CD1c-positive myeloid dendritic cell (primary cell): ENCODE results near the gene FREM3.
"Not testable (repeated sequence)": the region's sequence is repeated elsewhere in the genome, so short reads cannot be mapped to it uniquely, and the experiment has no call there.

Source experiments
- DNase-seq: peaks from one replicate; pipeline ENCODE4 v3.0.0-alpha.2; 2016; ENCODE audit errors: extremely low spot score

FREM3 gene

GRCh38 chr4:143700416-143701352 lies at the start of gene FREM3:
FREM3 (minus strand) TSS chr4:143700675; CDS start chr4:143700675, 0 bp downstream.
- DNase-seq, result no peak

GRCh38 chr4:143745874-143746273 lies 45.4 kb upstream of the FREM3 start:
- DNase-seq, result no peak

GRCh38 chr4:143743591-143743990 lies 43.1 kb upstream of the FREM3 start:
- DNase-seq, result no peak

DNA sequence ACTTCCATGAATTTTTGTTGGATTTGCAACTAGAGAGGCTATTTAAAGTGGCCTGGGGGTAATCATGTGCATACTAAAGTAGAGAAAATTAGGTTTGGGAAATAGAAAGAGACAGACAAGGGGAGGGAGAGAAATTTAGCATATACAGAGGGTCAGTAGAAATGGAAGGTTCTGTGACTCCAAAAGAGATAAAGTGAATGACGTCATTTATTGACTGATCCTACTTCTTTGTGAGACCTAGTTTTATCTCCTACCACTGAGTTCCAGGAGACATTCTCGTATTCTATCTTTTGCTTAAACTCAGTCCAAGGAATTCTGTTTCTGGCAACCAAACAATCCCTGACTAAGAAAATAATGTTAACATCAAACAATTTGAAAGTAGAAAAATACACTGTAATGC lies 42.4 kb upstream of the FREM3 start:
- no peak for DNase-seq

- no peak for DNase-seq
These were observed 36.4 kb upstream of the FREM3 start for GRCh38 chr4:143736861-143737260.

DNA sequence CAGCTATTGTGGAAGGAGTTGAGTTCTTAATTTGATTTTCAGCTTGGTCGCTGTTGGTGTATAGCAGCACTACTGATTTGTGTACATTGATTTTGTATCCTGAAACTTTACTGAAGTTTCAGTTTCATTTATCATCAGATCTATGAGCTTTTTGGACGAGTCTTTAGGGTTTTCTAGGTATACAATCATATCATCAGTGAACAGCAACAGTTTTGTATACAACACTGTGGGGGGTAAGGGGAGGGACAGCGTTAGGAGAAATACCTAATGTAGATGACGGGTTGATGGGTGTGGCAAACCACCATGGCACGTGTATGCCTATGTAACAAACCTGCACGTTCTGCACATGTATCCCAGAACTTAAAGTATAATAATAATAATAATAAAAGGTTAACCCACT lies 35.6 kb upstream of the FREM3 start:
- not testable (repeated sequence) for DNase-seq

DNA sequence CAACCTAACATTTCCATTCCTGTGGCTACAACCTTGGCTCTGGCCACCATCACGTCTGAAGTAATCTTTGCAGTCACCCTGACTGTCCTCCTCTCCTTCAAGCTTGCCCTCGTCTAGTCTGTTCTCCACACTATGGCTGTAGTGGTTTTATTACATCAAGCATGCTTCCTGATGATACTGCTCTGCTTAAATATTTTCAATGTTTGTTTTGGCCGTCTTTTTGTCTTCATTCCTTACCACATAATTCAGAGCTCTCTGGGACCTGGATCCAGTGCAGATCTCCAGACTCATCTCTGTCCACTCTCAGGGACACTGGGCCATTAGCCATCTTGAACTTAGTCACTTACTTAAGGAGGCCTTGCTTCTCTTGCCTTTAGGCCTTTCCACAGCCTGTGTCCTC lies 27.7 kb upstream of the FREM3 start:
- no peak for DNase-seq

DNA sequence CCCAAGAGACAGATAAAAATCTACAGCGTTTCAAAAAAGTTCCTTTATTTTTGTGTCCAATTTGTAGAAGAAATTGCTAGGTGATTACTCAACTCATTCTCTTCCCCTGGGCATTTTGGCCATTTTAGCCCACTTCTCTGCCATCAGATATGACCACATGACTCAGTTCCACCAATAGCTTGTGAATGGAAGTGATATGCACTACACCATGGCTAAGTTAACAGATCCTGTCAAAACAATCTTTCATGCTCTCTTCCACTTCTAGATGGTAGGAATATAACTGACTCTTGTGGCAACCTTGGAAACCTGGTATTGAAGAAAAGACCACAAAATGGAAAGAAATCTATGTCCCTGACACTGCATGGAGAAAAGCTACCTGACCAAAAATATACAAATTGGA lies 26.2 kb upstream of the FREM3 start:
- no peak for DNase-seq

DNA sequence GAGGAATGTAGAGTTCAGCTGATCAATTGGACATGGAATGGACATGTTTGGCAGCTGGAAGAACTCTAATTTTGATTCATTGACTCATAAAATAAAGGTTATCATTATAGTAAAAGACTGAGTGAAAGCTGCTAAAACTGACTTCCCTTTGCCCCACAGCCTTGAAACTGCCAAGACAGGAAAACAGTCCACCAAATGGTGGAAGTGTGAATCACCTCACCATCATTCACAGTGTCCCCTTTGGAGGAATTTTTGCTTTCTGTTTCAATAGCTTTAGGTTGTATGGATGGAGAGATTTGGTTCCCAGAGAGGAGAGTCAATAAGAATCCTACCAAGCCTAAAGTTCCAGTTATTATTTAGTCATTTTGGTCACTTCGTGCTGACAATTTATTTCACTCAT lies 20.8 kb upstream of the FREM3 start:
- DNase-seq, result no peak

DNA sequence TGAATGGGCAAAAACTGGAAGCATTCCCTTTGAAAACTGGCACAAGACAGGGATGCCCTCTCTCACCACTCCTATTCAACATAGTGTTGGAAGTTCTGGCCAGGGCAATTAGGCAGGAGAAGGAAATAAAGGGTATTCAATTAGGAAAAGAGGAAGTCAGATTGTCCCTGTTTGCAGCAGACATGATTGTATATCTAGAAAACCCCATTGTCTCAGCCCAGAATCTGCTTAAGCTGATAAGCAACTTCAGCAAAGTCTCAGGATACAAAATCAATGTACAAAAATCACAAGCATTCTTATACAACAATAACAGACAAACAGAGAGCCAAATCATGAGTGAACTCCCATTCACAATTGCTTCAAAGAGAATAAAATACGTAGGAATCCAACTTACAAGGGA lies 18.3 kb upstream of the FREM3 start:
- not testable (repeated sequence) for DNase-seq

- no peak for DNase-seq
These were observed 13.6 kb upstream of the FREM3 start for GRCh38 chr4:143713955-143714625.

DNA sequence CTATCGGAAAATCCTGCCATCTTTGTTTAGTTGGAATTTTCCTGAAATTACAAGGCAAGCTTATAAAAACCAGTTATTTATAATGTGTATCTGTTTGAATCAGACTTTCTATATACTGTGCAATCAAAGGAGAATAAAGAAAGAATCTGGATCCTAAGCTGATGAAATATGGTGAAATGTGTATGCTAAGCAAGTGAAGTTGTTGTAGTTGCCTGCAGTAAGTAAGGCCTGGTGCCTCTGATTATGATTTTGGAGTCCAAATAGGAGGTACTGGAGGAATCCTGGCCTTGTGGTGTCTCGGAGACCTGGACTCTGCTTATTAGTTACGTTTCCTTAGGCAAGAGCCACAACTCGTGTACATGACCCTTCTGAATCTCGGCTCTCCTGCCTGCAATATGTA lies 13.1 kb upstream of the FREM3 start:
- no peak for DNase-seq

DNA sequence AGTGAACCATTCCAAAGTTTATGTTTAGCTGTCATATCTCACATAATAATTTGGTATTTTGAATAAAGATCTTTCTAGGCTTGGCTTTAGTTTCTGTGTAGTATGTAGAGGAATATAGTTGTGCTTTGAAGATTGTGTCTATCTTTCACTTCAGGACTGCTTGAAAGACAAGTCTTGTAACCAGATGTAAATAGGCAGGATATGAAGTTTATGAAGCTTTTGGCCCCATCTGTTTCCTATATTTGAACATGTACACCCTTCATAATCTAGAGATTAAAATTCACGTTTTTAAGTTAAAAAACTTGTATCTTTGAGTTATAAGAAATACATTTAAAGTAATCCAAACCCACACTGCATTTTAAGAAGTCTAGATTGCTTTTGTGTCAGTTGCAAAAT lies 11.7 kb upstream of the FREM3 start:
- DNase-seq, result no peak

GRCh38 chr4:143711543-143712154 lies 11.2 kb upstream of the FREM3 start:
- DNase-seq, result no peak

DNA sequence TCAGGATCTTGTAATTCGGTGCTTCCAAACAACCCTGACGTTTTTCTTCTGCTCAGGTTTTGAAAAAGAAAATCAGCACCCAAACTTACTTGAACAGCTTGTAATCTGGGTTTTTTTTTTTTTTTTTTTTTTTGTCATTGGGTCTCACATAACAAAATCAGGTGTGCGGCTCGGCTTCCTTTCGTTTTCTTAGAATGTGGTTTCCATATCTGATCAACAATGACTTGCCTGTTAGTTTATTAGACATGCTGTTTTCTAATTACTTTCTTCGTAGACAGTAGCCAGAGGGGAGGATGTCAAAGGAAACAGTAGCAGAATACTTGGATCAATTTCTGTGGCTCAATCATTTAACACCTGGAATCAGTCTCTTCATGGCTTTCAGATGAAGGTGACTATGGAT lies 890 bp upstream of the FREM3 start:
- no peak for DNase-seq

- DNase-seq, result no peak
These were observed 444 bp downstream of the FREM3 start for GRCh38 chr4:143700046-143700415.

- no peak for DNase-seq
These were observed 987 bp downstream of the FREM3 start for GRCh38 chr4:143699331-143700045.

- no peak for DNase-seq
These were observed 6.6 kb downstream of the FREM3 start for GRCh38 chr4:143693856-143694255.

- no peak for DNase-seq
These were observed 8.2 kb downstream of the FREM3 start for GRCh38 chr4:143692241-143692640.

- DNase-seq, result no peak
These were observed 21.0 kb downstream of the FREM3 start for GRCh38 chr4:143679434-143679833.

GRCh38 chr4:143673629-143674028 lies 26.8 kb downstream of the FREM3 start:
- DNase-seq, result not testable (repeated sequence)

- no peak for DNase-seq
These were observed 31.4 kb downstream of the FREM3 start for GRCh38 chr4:143668930-143669552.
